IPS DF 6.9 (cell line): Measurements from ENCODE around the gene EML2.

ENCODE experiments used
- DNase-seq: peaks from one replicate; pipeline ENCODE4 v3.0.0-alpha.2; 2013; ENCODE audit warnings: low read depth, low spot score
- H3K27ac ChIP-seq: one replicate; pipeline ENCODE4 v1.5.1; 2013; ENCODE audit warnings: low read length, control low read depth
- H3K27me3 ChIP-seq: 2 replicates; pipeline ENCODE4 v1.6.1; 2013; ENCODE audit warnings: mild to moderate bottlenecking, low read length; ENCODE audit not compliant: control insufficient read depth, insufficient read depth
- H3K36me3 ChIP-seq: 2 replicates; pipeline ENCODE4 v1.6.1; 2013; ENCODE audit warnings: low read length; ENCODE audit not compliant: control insufficient read depth, insufficient read depth
- H3K4me1 ChIP-seq: 2 replicates; pipeline ENCODE4 v1.6.1; 2013; ENCODE audit warnings: low read length; ENCODE audit not compliant: control insufficient read depth, insufficient read depth
- H3K4me3 ChIP-seq: 2 replicates; pipeline ENCODE4 v1.5.1; 2013; ENCODE audit warnings: mild to moderate bottlenecking, low read length
- H3K9me3 ChIP-seq: 2 replicates; pipeline ENCODE4 v1.6.1; 2013; ENCODE audit warnings: low read length, inconsistent platforms; ENCODE audit not compliant: control insufficient read depth, insufficient read depth
- WGBS: extraction: QIAGEN DNeasy Blood & Tissue Kit; methylation state at CpG from one replicate; pipeline ENCODE4 v1.1.7; 2013; ENCODE audit warnings: mixed read lengths, missing lambda C conversion rate; ENCODE audit not compliant: insufficient read length, insufficient coverage; 5-methylcytosine and 5-hydroxymethylcytosine counted together

EML2 gene

GRCh38 chr19:45569619-45570421 lies 69.4 kb downstream of the EML2 start:
- no peaks in the 10 kb centered on the region for H3K27me3 ChIP-seq
- H3K27ac ChIP-seq, result no peak overlapping the region
- WGBS, result no CpG with 5 or more reads among the region's 15 CpGs
- no peaks in the 10 kb centered on the region for H3K36me3 ChIP-seq
- no peaks in the 10 kb centered on the region for H3K9me3 ChIP-seq
- no peak for DNase-seq
- H3K4me1 ChIP-seq, result no peaks in the 10 kb centered on the region
- no peak overlapping the region for H3K4me3 ChIP-seq

GRCh38 chr19:45568732-45569131 lies 70.5 kb downstream of the EML2 start:
- Histone ChIP-seq H3K4me3 (no peak overlapping the region), H3K9me3 (no peaks in the 10 kb centered on the region), H3K27ac (no peak overlapping the region), H3K36me3 (no peaks in the 10 kb centered on the region), H3K4me1 (peaks cover 3% of the 10 kb centered on the region; the same call in 1 of the 2 replicates), H3K27me3 (no peaks in the 10 kb centered on the region)
- WGBS, result no CpG with 5 or more reads among the region's 3 CpGs
- no peak for DNase-seq

GRCh38 chr19:45567609-45568008 lies 71.6 kb downstream of the EML2 start:
- no peak overlapping the region for H3K27ac ChIP-seq
- H3K9me3 ChIP-seq, result no peaks in the 10 kb centered on the region
- DNase-seq, result no peak
- H3K4me1 ChIP-seq, result peaks cover 3% of the 10 kb centered on the region; the same call in 1 of the 2 replicates
- no peaks in the 10 kb centered on the region for H3K36me3 ChIP-seq
- no peak overlapping the region for H3K4me3 ChIP-seq
- no peaks in the 10 kb centered on the region for H3K27me3 ChIP-seq
- WGBS, result no CpG with 5 or more reads among the region's 2 CpGs

- no CpG with 5 or more reads among the region's 5 CpGs for WGBS
- H3K4me1 ChIP-seq, result peaks cover 3% of the 10 kb centered on the region; the same call in 1 of the 2 replicates
- no peaks in the 10 kb centered on the region for H3K36me3 ChIP-seq
- H3K27ac ChIP-seq, result no peak overlapping the region
- H3K4me3 ChIP-seq, result no peak overlapping the region
- H3K9me3 ChIP-seq, result no peaks in the 10 kb centered on the region
- DNase-seq, result no peak
- H3K27me3 ChIP-seq, result no peaks in the 10 kb centered on the region
Observed at GRCh38 chr19:45564131-45564780, 74.9 kb downstream of the EML2 start.

GRCh38 chr19:45560686-45561085 lies 78.5 kb downstream of the EML2 start:
- DNase-seq, result no peak
- no CpG with 5 or more reads among the region's 11 CpGs for WGBS
- no peak overlapping the region for H3K4me3 ChIP-seq
- H3K36me3 ChIP-seq, result no peaks in the 10 kb centered on the region
- H3K27ac ChIP-seq, result no peak overlapping the region
- peaks cover 3% of the 10 kb centered on the region; the same call in 1 of the 2 replicates for H3K4me1 ChIP-seq
- no peaks in the 10 kb centered on the region for H3K9me3 ChIP-seq
- H3K27me3 ChIP-seq, result no peaks in the 10 kb centered on the region

GRCh38 chr19:45560038-45560437 lies 79.2 kb downstream of the EML2 start:
- no peaks in the 10 kb centered on the region for H3K27me3 ChIP-seq
- no peak for DNase-seq
- no peak overlapping the region for H3K4me3 ChIP-seq
- H3K9me3 ChIP-seq, result no peaks in the 10 kb centered on the region
- WGBS, result no CpG with 5 or more reads among the region's 5 CpGs
- no peak overlapping the region for H3K27ac ChIP-seq
- peaks cover 3% of the 10 kb centered on the region; the same call in 1 of the 2 replicates for H3K4me1 ChIP-seq
- no peaks in the 10 kb centered on the region for H3K36me3 ChIP-seq
